COLO668 (cell line): ENCODE data around the gene TMC1.

Source experiments
- DNase-seq: peaks from one replicate; lab custom pipeline; 2025; ENCODE audit not compliant: unreplicated experiment; lab: John Stamatoyannopoulos, UW

TMC1 gene

GRCh38 chr9:72565535-72565934 is 44.1 kb downstream of the TMC1 start:
- no peak for DNase-seq

GRCh38 chr9:72574156-72574810 is 52.9 kb downstream of the TMC1 start:
- no peak for DNase-seq

GRCh38 chr9:72575666-72576065 is 54.3 kb downstream of the TMC1 start:
- DNase-seq, result no peak

- DNase-seq, result no peak
These were observed 54.7 kb downstream of the TMC1 start for GRCh38 chr9:72576087-72576486.

- DNase-seq, result no peak
These were observed 55.9 kb downstream of the TMC1 start for GRCh38 chr9:72577212-72577753.

GRCh38 chr9:72579190-72579589 is 57.8 kb downstream of the TMC1 start:
- no peak for DNase-seq

GRCh38 chr9:72579880-72580550 is 58.6 kb downstream of the TMC1 start:
- DNase-seq, result no peak

- no peak for DNase-seq
These were observed 60.3 kb downstream of the TMC1 start for GRCh38 chr9:72581694-72582093.

- DNase-seq, result no peak
These were observed 62.0 kb downstream of the TMC1 start for GRCh38 chr9:72583370-72583769.

GRCh38 chr9:72586388-72587130 is 65.2 kb downstream of the TMC1 start:
- DNase-seq, result no peak

- no peak for DNase-seq
These were observed 66.9 kb downstream of the TMC1 start for GRCh38 chr9:72588336-72588735.

- no peak for DNase-seq
These were observed 68.5 kb downstream of the TMC1 start for GRCh38 chr9:72589667-72590521.

GRCh38 chr9:72590824-72591223 is 69.4 kb downstream of the TMC1 start:
- no peak for DNase-seq

GRCh38 chr9:72592502-72593403 is 71.3 kb downstream of the TMC1 start:
- peak; percentile 25 for DNase-seq

GRCh38 chr9:72596451-72597180 is 75.2 kb downstream of the TMC1 start:
- DNase-seq, result no peak

GRCh38 chr9:72597181-72597517 is 75.7 kb downstream of the TMC1 start:
- no peak for DNase-seq

GRCh38 chr9:72597601-72598000 is 76.2 kb downstream of the TMC1 start:
- no peak for DNase-seq

GRCh38 chr9:72598639-72599038 is 77.2 kb downstream of the TMC1 start:
- no peak for DNase-seq

GRCh38 chr9:72599874-72600534 is 78.6 kb downstream of the TMC1 start:
- no peak for DNase-seq
